Endothelial cell of umbilical vein (primary cell): ENCODE data around the gene SSTR3. TPM values are rescaled to one million over a fixed set of nuclear protein-coding genes. Genes with fewer than 3 reads are reported as not detected.
A peak's percentile ranks its signal among the peaks of the same experiment; 100 is the strongest.

Source experiments
- BruUV-seq: library from RNA; stranded (reverse); fragments of 400-500 nt; replicated peaks from 2 replicates; lab custom pipeline; 2021; lab: Mats Ljungman, UMichigan
- CTCF ChIA-PET: fragments of 300-600, 350-600 bp; sonication (Branson Sonifier 250); formaldehyde crosslinking; loops from one replicate; lab custom pipeline; 2021; ENCODE audit warnings: antibody characterized with exemption, inconsistent platforms; lab: Charles Lee
- POLR2A ChIA-PET: fragments of 300-600, 350-600 bp; sonication (Branson Sonifier 250); formaldehyde crosslinking; loops from one replicate; lab custom pipeline; 2021; ENCODE audit warnings: antibody characterized with exemption, inconsistent platforms; lab: Charles Lee
- DNase-seq: peaks from one replicate; pipeline ENCODE4 v3.0.0-alpha.2; 2011; ENCODE audit warnings: low read depth, low spot score
- FAIRE-seq: peaks from 2 replicates; lab custom pipeline; 2011; peaks lifted over from hg19 to GRCh38; lab: Jason Lieb, UNC
- H2AFZ ChIP-seq: 2 replicates; pipeline ENCODE4 v1.6.0; 2012; ENCODE audit warnings: low read depth, low read length, control low read depth, inconsistent platforms
- H3K27ac ChIP-seq: 2 replicates; pipeline ENCODE4 v1.5.1; 2011; ENCODE audit warnings: low read depth, mild to moderate bottlenecking, control low read depth, low read length, moderate library complexity; ENCODE audit not compliant: insufficient read depth
- H3K27me3 ChIP-seq, 2 experiments: 2 replicates each; pipeline versions ENCODE4 v1.6.0 to v1.6.1; 2011; ENCODE audit warnings: low read length in 2 of 2, mixed read lengths in 1 of 2; ENCODE audit not compliant: control insufficient read depth in 2 of 2, insufficient read depth in 2 of 2
- H3K36me3 ChIP-seq, 2 experiments: 2 replicates in 1 of 2; 3 replicates in 1 of 2; pipeline ENCODE4 v1.5.1; 2011; ENCODE audit warnings: low read length in 2 of 2, mild to moderate bottlenecking in 1 of 2, moderate library complexity in 1 of 2; ENCODE audit not compliant: control insufficient read depth in 2 of 2, insufficient read depth in 2 of 2; ENCODE audit errors: extremely low read depth in 1 of 2
- H3K4me1 ChIP-seq: 3 replicates; pipeline ENCODE4 v1.5.1; 2011; ENCODE audit warnings: mild to moderate bottlenecking, low read length; ENCODE audit not compliant: control insufficient read depth, insufficient read depth; ENCODE audit errors: extremely low read depth
- H3K4me2 ChIP-seq: 2 replicates; pipeline ENCODE4 v1.6.1; 2011; ENCODE audit warnings: low read length, control low read depth, mixed read lengths; ENCODE audit not compliant: insufficient read depth
- H3K4me3 ChIP-seq, 3 experiments: fragments of 200-600 bp in 1 of 3; sonication (generic), shearing (Covaris generic) in 1 of 3; replicated peaks in 1 of 3; 2 replicates each; pipeline ENCODE4 v1.5.1; 2011 to 2016; ENCODE audit warnings: control low read depth in 3 of 3, low read length in 3 of 3, mild to moderate bottlenecking in 2 of 3, inconsistent platforms in 1 of 3, low read depth in 1 of 3, moderate library complexity in 1 of 3; ENCODE audit not compliant: insufficient read depth in 1 of 3
- H3K79me2 ChIP-seq: 2 replicates; pipeline ENCODE4 v1.6.0; 2012; ENCODE audit warnings: low read length, inconsistent platforms; ENCODE audit not compliant: control insufficient read depth, insufficient read depth
- H3K9ac ChIP-seq: replicated peaks from 2 replicates; pipeline ENCODE3; 2011; ENCODE audit warnings: low read length, control low read depth; ENCODE audit not compliant: insufficient read depth; ENCODE audit errors: extremely low read depth
- H3K9me1 ChIP-seq: replicated peaks from 3 replicates; pipeline ENCODE4 v1.6.0; 2011; ENCODE audit warnings: mild to moderate bottlenecking, low read length; ENCODE audit not compliant: control insufficient read depth, insufficient read depth; ENCODE audit errors: extremely low read depth
- H3K9me3 ChIP-seq: replicated peaks from 2 replicates; pipeline ENCODE4 v1.5.1; 2012; ENCODE audit warnings: low read length, inconsistent platforms; ENCODE audit not compliant: control insufficient read depth, insufficient read depth
- H4K20me1 ChIP-seq: replicated peaks from 2 replicates; pipeline ENCODE3; 2011; ENCODE audit warnings: mild to moderate bottlenecking, low read length; ENCODE audit not compliant: control insufficient read depth, insufficient read depth; ENCODE audit errors: extremely low read depth
- CTCF ChIP-seq, 2 donors: IDR thresholded peaks; 1 replicate in 1 of 2; 2 replicates in 1 of 2; pipeline ENCODE4 v1.5.1; 2011; ENCODE audit warnings: low read length in 2 of 2, mild to moderate bottlenecking in 2 of 2, moderate library complexity in 2 of 2, control low read depth in 1 of 2, inconsistent platforms in 1 of 2, low read depth in 1 of 2; ENCODE audit not compliant: insufficient read depth in 1 of 2; ENCODE audit errors: extremely low read depth in 1 of 2
- EZH2 ChIP-seq: IDR thresholded peaks from 2 replicates; pipeline ENCODE4 v1.6.1; 2012; ENCODE audit warnings: borderline replicate concordance, low read depth, mild to moderate bottlenecking, moderate library complexity, low read length, inconsistent platforms; ENCODE audit not compliant: severe bottlenecking
- FOS ChIP-seq: IDR thresholded peaks from 2 replicates; pipeline ENCODE4 v1.6.1; 2011; ENCODE audit warnings: mild to moderate bottlenecking, low read length, moderate library complexity, borderline replicate concordance; ENCODE audit not compliant: insufficient read depth
- GATA2 ChIP-seq: IDR thresholded peaks from 2 replicates; pipeline ENCODE4 v1.7.0; 2011; ENCODE audit warnings: low read depth, mild to moderate bottlenecking, moderate library complexity, mixed read lengths, low read length; ENCODE audit not compliant: insufficient read length, insufficient read depth
- JUN ChIP-seq: IDR thresholded peaks from 2 replicates; pipeline ENCODE4 v1.6.1; 2011; ENCODE audit warnings: borderline replicate concordance, low read depth; ENCODE audit not compliant: insufficient read length, insufficient read depth
- MAX ChIP-seq: IDR thresholded peaks from 2 replicates; pipeline ENCODE4 v1.6.1; 2011; ENCODE audit not compliant: insufficient read depth, insufficient read length
- MYC ChIP-seq: IDR thresholded peaks from one replicate; pipeline ENCODE4 v1.6.1; 2011; ENCODE audit warnings: mild to moderate bottlenecking, low read depth, low read length
- POLR2A ChIP-seq: IDR thresholded peaks from 2 replicates; pipeline ENCODE4 v1.6.1; 2012; ENCODE audit warnings: low read depth, mild to moderate bottlenecking, control low read depth, low read length
- POLR2AphosphoS5 ChIP-seq: IDR thresholded peaks from 2 replicates; pipeline ENCODE4 v1.6.1; 2012; ENCODE audit warnings: low read depth, mild to moderate bottlenecking, control low read depth, low read length, moderate library complexity; ENCODE audit not compliant: insufficient read depth
- dilution Hi-C: fragments of 300-500 bp; cut with MboI; formaldehyde crosslinking; loops from one replicate; pipeline ENCODE4 v1.15.0; 2019; ENCODE audit warnings: low sequenced_read_pairs; ENCODE audit not compliant: extremely low pct_ligation_motif_present
- intact Hi-C: fragments of 100-400 bp; cut with micrococcal nuclease; formaldehyde crosslinking; loops from one replicate; pipeline ENCODE4 v1.10.0; 2022
- polyA plus RNA-seq, 4 experiments: library from polyadenylated mRNA; depleted of rRNA in 3 of 4; stranded (reverse) in 3 of 4; unstranded in 1 of 4; fragments of >200 nt; gene quantifications; 2 replicates each; pipeline versions ENCODE4 v1.2.1 to v1.2.3, GENCODE V29; 2011 to 2012; ENCODE audit warnings: missing spikeins in 1 of 4
- total RNA-seq: library from RNA; stranded (reverse); gene quantifications from 2 replicates; pipeline ENCODE4 v1.2.3, GENCODE V29; 2021

Gene SSTR3
- total and polyA plus RNA-seq, 2 donors (not counting 3 experiments of a cell fraction or from before 2014, with no cell fraction given): not detected

- Histone ChIP-seq H3K4me1 (peaks cover 30% of the 10 kb centered on the region), H3K9me1 (no peaks in the 10 kb centered on the region), H3K4me2 (peak overlapping the region; percentile 38), H3K27ac (peak overlapping the region; percentile 82), H3K27me3 (no peaks in the 10 kb centered on the region), H4K20me1 (no peaks in the 10 kb centered on the region), H3K36me3 (no peaks in the 10 kb centered on the region), H3K9me3 (no peaks in the 10 kb centered on the region), H3K4me3 (peak overlapping the region in 1 of 3 experiments; percentile 2), H3K9ac (peak overlapping the region; percentile 57), H2AFZ (peak overlapping the region; percentile 46), H3K79me2 (no peaks in the 10 kb centered on the region)
- intact Hi-C loops (loop anchor here (1.0 kb wide), 2 partner anchors 10 to 13 kb away; no protein-coding TSS in a partner anchor), dilution Hi-C loops (no loop called here)
- ChIA-PET POLR2A (no interaction called here), CTCF (interaction anchor here (0.9 to 5.5 kb wide), 5 partner anchors 9 to 46 kb away, joined by 3 to 54 read pairs (median 7); partner anchors contain the start of gene C1QTNF6)
- DNase-seq (peak; percentile 96), FAIRE-seq (peak; percentile 100)
- no peak for TF ChIP-seq GATA2
- no peak for TF ChIP-seq EZH2
- TF ChIP-seq POLR2AphosphoS5: peak; percentile 74
- peak; percentile 26 for TF ChIP-seq FOS
- TF ChIP-seq JUN: peak; percentile 37
- no peak for TF ChIP-seq POLR2A
- TF ChIP-seq MYC: no peak
- TF ChIP-seq CTCF (IDR thresholded peaks at IDR 0.05; ENCODE audit: extremely low read depth in 1 of 2, insufficient read depth in 1 of 2, low read depth in 1 of 2, low read length in 2 of 2): no peak
- TF ChIP-seq MAX: peak; percentile 74
- BruUV-seq: no TSS peak
These were observed 35.7 kb downstream of the SSTR3 start for GRCh38 chr22:37176464-37177061.
